ENCODE measurements around the gene ASAP2. TPM values are rescaled to one million over a fixed set of nuclear protein-coding genes. Genes with fewer than 3 reads are reported as not detected.

Gene ASAP2
- total RNA-seq, 1 experiment from 2014 or later: 60.3 TPM

DNA sequence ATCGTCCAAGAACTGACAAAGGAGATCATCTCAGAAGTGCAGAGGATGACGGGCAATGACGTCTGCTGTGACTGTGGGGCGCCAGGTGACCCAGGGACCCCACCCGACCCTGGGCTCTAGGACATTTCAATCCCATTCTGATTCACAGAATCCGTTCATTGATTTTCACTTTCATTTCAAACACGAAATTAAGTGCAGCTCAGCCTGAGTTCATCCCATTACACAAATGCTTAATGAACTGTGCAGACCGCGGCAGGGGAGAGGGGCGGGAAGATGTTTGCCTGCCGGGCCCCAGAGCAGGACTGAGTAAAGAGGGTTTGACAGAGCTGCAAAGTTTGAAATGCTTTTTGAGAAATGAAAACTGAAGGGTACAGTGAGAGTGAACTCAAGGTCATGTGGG lies 149.6 kb downstream of the ASAP2 start:
- intact Hi-C loops (cut with micrococcal nuclease; ENCODE audit: unreplicated experiment): no loop called here
- Histone ChIP-seq H2AFZ (no peak overlapping the region), H3K27ac (no peak overlapping the region), H3K27me3 (ENCODE audit: insufficient read depth, low read depth) (no peaks in the 10 kb centered on the region), H3K9me3 (ENCODE audit: insufficient read depth, low read depth) (no peaks in the 10 kb centered on the region), H4K20me1 (ENCODE audit: insufficient read depth) (no peaks in the 10 kb centered on the region), H3K36me3 (ENCODE audit: low read depth) (peaks cover 54% of the 10 kb centered on the region), H3K4me1 (replicated peaks; ENCODE audit: insufficient read depth) (no peaks in the 10 kb centered on the region), H3K4me2 (no peak overlapping the region), H3K9me2 (ENCODE audit: insufficient read depth) (no peaks in the 10 kb centered on the region), H3K79me2 (ENCODE audit: low read depth) (no peaks in the 10 kb centered on the region), H3K4me3 (no peak overlapping the region), H3F3A (ENCODE audit: insufficient read depth, low read depth) (peaks cover 20% of the 10 kb centered on the region)
- CTCF ChIA-PET: no interaction called here
- POLR2A ChIA-PET (ENCODE audit: unreplicated experiment): no interaction called here
- TF ChIP-seq, protein P1, sequence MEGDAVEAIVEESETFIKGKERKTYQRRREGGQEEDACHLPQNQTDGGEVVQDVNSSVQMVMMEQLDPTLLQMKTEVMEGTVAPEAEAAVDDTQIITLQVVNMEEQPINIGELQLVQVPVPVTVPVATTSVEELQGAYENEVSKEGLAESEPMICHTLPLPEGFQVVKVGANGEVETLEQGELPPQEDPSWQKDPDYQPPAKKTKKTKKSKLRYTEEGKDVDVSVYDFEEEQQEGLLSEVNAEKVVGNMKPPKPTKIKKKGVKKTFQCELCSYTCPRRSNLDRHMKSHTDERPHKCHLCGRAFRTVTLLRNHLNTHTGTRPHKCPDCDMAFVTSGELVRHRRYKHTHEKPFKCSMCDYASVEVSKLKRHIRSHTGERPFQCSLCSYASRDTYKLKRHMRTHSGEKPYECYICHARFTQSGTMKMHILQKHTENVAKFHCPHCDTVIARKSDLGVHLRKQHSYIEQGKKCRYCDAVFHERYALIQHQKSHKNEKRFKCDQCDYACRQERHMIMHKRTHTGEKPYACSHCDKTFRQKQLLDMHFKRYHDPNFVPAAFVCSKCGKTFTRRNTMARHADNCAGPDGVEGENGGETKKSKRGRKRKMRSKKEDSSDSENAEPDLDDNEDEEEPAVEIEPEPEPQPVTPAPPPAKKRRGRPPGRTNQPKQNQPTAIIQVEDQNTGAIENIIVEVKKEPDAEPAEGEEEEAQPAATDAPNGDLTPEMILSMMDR (conservative IDR thresholded peaks at IDR 0.05): no peak
- TF ChIP-seq EZH2 (IDR thresholded peaks at IDR 0.05; ENCODE audit: low read depth): no peak
- DNase-seq: no peak
- no TSS peak for BruUV-seq (replicated peaks)

DNA sequence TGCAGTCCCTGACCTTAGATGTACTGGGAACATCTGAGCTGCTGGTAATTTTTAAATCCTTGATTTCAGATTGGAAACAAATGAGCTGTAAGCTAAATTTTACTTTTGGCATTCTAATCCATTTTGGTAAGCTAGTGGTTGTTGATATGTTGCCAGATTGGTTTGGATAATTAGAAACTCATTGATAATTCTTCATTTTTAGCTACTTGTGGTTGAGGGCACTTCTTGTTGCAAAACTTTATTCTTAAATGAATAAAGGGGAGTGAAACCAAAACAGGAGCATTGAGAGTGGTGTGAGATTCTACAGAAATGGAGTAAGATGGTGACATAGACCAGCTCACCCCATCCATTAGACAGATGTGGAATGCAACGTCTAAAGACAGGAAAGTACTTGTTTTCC lies 152.2 kb downstream of the ASAP2 start:
- H3K9me3 ChIP-seq (ENCODE audit: insufficient read depth, low read depth): no peaks in the 10 kb centered on the region
- intact Hi-C loops (cut with micrococcal nuclease; ENCODE audit: unreplicated experiment): no loop called here
- H3K27ac ChIP-seq: no peak overlapping the region
- no peaks in the 10 kb centered on the region for H3K79me2 ChIP-seq (ENCODE audit: low read depth)
- ChIA-PET POLR2A (ENCODE audit: unreplicated experiment) (no interaction called here), CTCF (no interaction called here)
- no TSS peak for BruUV-seq (replicated peaks)
- H3K4me3 ChIP-seq: no peak overlapping the region
- H3K4me1 ChIP-seq (replicated peaks; ENCODE audit: insufficient read depth): no peaks in the 10 kb centered on the region
- H3K36me3 ChIP-seq (ENCODE audit: low read depth): peaks cover 49% of the 10 kb centered on the region
- H2AFZ ChIP-seq: no peak overlapping the region
- H3K27me3 ChIP-seq (ENCODE audit: insufficient read depth, low read depth): no peaks in the 10 kb centered on the region
- H3F3A ChIP-seq (ENCODE audit: insufficient read depth, low read depth): peaks cover 18% of the 10 kb centered on the region
- H3K9me2 ChIP-seq (ENCODE audit: insufficient read depth): no peaks in the 10 kb centered on the region
- DNase-seq: no peak
- TF ChIP-seq, protein P1 (conservative IDR thresholded peaks at IDR 0.05): no peak
- TF ChIP-seq EZH2 (IDR thresholded peaks at IDR 0.05; ENCODE audit: low read depth): no peak
- 0 out of 2 replicates have a peak, but pooled peaks cover 3% of the 10 kb centered on the region for H4K20me1 ChIP-seq (ENCODE audit: insufficient read depth)
- no peak overlapping the region for H3K4me2 ChIP-seq

DNA sequence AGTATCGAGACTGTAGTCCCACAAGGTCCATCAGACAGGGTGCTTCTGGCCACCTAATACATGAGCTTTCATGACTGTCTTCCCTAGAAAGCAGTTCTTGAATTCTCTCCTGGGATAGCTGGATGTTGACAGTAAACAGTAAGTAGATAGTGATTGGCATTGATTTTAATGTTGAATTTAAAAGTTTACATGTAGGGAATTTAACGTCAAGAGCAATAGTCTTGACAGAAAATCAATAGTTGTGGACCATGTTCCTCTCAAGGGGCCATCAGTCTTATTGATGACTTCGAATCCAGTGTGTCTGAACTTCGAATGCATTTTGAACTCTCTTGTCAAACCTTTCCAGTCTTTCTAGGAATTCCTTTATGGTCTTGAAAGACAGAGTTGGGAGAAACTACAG lies 152.9 kb downstream of the ASAP2 start:
- CTCF ChIA-PET: no interaction called here
- Histone ChIP-seq H4K20me1 (ENCODE audit: insufficient read depth) (0 out of 2 replicates have a peak, but pooled peaks cover 3% of the 10 kb centered on the region), H3K36me3 (ENCODE audit: low read depth) (peaks cover 55% of the 10 kb centered on the region), H3F3A (ENCODE audit: insufficient read depth, low read depth) (peaks cover 18% of the 10 kb centered on the region), H3K4me1 (replicated peaks; ENCODE audit: insufficient read depth) (no peaks in the 10 kb centered on the region), H3K4me2 (no peak overlapping the region), H3K9me3 (ENCODE audit: insufficient read depth, low read depth) (no peaks in the 10 kb centered on the region), H3K9me2 (ENCODE audit: insufficient read depth) (no peaks in the 10 kb centered on the region), H2AFZ (no peak overlapping the region), H3K27me3 (ENCODE audit: insufficient read depth, low read depth) (no peaks in the 10 kb centered on the region), H3K4me3 (no peak overlapping the region), H3K79me2 (ENCODE audit: low read depth) (no peaks in the 10 kb centered on the region), H3K27ac (no peak overlapping the region)
- no peak for DNase-seq
- TF ChIP-seq, protein P1 (conservative IDR thresholded peaks at IDR 0.05): no peak
- no peak for TF ChIP-seq EZH2 (IDR thresholded peaks at IDR 0.05; ENCODE audit: low read depth)
- POLR2A ChIA-PET (ENCODE audit: unreplicated experiment): no interaction called here
- no TSS peak for BruUV-seq (replicated peaks)
- intact Hi-C loops (cut with micrococcal nuclease; ENCODE audit: unreplicated experiment): no loop called here

Measured in PC-9 (cell line).